ENCODE results near the gene SLIT3.

Gene SLIT3

GRCh38 chr5:168947212-168947868, 353.6 kb downstream of the SLIT3 start:
- no peak for DNase-seq

GRCh38 chr5:168946363-168946762, 354.6 kb downstream of the SLIT3 start:
- DNase-seq = no peak

GRCh38 chr5:168944004-168944403, 356.9 kb downstream of the SLIT3 start:
- no peak for DNase-seq

- DNase-seq = no peak
Measured at GRCh38 chr5:168943091-168943884, 357.7 kb downstream of the SLIT3 start.

- no peak for DNase-seq
Measured at GRCh38 chr5:168941901-168942300, 359.0 kb downstream of the SLIT3 start.

GRCh38 chr5:168940712-168941111, 360.2 kb downstream of the SLIT3 start:
- DNase-seq = no peak

GRCh38 chr5:168939887-168940544, 360.9 kb downstream of the SLIT3 start:
- DNase-seq = no peak

GRCh38 chr5:168939156-168939800, 361.7 kb downstream of the SLIT3 start:
- DNase-seq = no peak

GRCh38 chr5:168936511-168936910, 364.4 kb downstream of the SLIT3 start:
- DNase-seq = no peak

GRCh38 chr5:168935183-168935582, 365.8 kb downstream of the SLIT3 start:
- no peak for DNase-seq

GRCh38 chr5:168934169-168934568, 366.8 kb downstream of the SLIT3 start:
- DNase-seq = no peak

- DNase-seq = no peak
Measured at GRCh38 chr5:168932400-168933189, 368.3 kb downstream of the SLIT3 start.

GRCh38 chr5:168931638-168932345, 369.1 kb downstream of the SLIT3 start:
- no peak for DNase-seq

GRCh38 chr5:168929656-168930055, 371.3 kb downstream of the SLIT3 start:
- no peak for DNase-seq

GRCh38 chr5:168925160-168925559, 375.8 kb downstream of the SLIT3 start:
- DNase-seq = no peak

GRCh38 chr5:168921147-168921866, 379.6 kb downstream of the SLIT3 start:
- no peak for DNase-seq

GRCh38 chr5:168920019-168920810, 380.7 kb downstream of the SLIT3 start:
- DNase-seq = no peak

GRCh38 chr5:168917947-168918600, 382.9 kb downstream of the SLIT3 start:
- DNase-seq = no peak

GRCh38 chr5:168916852-168917251, 384.1 kb downstream of the SLIT3 start:
- no peak for DNase-seq

- DNase-seq = no peak
Measured at GRCh38 chr5:168916266-168916665, 384.7 kb downstream of the SLIT3 start.

Measured in stimulated activated naive CD4-positive, alpha-beta T cell (primary cell).